NCI-H345 (cell line): ENCODE data around the gene SBK3.
"Not testable (repeated sequence)": the region's sequence is repeated elsewhere in the genome, so short reads cannot be mapped to it uniquely, and the experiment has no call there.

ENCODE experiments used
- DNase-seq: peaks from one replicate; lab custom pipeline; 2025; lab: John Stamatoyannopoulos, UW

SBK3 gene

DNA sequence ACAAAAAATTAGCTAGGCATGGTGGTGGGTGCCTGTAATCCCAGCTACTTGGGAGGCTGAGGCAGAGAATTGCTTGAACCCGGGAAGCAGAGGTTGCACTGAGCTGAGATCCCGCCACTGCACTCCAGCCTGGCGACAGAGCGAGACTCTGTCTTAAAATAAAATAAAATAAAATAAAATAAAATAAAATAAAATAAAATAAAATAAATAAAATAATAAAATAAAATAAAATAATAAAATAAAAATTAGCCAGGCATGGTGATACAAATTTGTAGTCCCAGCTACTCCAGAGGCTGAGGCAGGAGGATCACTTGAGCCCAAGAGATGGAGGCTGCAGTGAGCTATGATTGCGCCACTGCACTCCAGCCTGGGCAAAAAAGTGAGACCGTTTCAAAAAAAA lies 28.6 kb upstream of the SBK3 start:
- DNase-seq, result not testable (repeated sequence)

DNA sequence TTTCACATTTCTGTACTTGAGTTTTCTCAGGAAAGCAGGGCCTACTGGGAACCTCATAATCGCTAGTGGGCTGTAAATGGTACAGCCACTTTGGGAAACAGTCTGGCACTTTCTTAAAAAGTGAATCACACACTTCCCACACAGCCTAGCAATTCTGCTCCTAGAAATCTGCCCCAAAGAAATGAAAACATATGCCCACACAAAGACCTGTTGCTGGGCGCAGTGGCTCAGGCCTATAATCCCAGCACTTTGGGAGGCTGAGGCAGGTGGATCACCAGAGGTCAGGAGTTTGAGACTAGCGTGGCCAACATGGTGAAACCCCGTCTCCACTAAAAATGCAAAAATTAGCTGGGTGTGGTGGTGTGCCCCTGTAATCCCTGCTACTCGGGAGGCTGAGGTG lies 24.1 kb upstream of the SBK3 start:
- DNase-seq, result not testable (repeated sequence)

DNA sequence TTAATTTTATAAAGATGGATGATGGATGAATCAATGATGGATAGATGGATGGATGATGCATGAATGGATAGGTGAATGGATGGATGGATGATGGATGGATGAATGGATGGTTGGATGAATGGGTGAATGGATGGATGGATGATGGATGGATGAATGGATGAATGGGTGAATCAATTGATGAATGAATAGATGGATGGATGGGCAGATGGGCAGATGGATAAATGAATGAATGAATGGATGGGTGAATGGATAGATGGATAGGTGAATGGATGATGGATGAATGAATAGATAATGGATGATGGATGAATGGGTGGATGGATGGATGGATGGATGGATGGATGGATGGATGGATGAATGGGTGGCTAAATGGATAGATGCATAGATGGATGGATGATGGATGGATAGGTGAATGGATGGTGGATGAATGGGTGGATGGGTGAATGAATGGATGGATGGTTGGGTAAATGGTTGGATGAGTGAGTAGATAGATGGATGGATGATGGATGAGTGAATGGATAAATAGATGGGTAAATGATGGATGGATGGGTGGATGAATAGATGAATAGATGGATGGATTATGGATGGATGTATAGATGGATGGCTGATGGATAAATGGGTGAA lies 22.5 kb upstream of the SBK3 start:
- no peak for DNase-seq

DNA sequence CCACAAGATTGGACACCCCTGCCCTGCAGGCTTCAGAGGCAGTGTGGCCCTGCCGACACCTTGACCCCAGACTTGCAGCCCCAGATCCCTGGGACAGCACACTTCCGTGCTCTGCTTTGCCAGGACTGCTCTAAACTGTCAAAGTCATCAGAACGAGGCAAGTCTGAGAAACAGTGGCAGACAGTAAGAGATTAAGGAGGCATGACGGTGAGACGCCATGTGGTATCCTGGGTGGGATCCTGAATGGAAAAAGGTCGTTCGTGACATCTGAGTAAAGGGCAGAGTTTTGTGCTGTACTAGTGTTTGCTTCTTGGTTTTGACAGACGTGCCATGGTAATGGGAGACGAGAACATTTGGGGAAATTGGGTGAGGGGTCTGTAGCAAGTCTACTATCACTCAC lies 21.5 kb upstream of the SBK3 start:
- DNase-seq, result no peak

DNA sequence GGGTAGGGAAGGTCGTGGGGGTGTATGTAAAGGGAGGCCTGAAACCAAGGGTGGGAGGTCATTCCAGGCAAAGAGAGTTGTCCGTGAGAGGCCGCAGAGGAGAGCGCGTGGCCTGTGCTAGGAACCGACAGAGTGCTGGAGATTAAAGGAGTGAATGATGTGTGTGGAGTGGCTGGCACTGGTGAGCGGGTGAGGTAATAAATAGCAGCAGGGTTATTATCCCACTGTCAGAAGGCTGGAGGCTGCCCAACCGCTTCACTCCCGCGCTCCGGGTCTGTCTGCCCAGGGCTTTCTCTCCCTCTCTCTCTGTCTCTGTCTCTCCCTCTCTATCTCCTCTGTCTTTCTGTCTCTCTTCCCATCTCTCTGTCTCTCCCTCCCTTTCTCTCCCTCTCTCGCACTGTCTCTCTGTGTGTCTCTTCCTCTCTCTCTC lies 17.9 kb upstream of the SBK3 start:
- no peak for DNase-seq

DNA sequence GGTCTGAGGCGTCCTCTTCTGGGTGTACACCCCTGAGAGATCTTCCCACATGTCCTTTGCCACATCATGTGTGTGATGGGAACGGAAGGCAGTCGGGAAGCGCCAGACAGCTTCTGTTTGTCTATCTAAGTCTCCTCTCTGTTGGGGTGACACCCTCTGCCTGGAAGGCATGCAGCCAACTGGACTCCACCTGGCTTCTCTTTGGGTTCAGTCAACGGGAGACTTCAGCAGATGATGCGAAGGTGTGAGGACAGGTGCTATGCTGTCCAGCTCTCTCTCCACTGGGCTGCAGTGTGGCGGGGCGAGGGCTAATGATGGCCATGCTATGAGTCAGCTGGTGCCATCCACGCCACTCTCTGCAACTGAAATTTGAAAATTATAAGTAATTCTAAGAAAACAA lies 14.3 kb upstream of the SBK3 start:
- no peak for DNase-seq

DNA sequence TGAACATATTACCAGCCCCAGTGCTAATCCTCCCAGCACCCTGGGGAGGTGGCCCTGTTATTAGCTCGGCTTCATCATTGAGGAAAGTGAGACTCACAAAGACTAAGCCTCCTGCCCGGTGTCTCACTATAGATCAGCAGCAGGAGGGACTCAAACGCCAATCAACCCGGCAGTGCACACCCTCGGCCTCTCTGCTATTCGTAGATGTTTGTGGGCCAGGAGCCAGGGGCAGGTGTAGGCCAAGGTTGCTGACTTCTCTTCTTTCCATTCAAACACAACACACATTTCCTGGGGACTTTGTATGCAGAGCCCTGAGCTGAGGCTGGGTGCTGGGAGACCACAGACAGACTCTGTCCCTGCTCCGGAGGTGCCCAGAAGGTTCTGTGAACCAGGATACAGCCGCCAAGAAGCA lies 9.4 kb upstream of the SBK3 start:
- peak; percentile 24 for DNase-seq

DNA sequence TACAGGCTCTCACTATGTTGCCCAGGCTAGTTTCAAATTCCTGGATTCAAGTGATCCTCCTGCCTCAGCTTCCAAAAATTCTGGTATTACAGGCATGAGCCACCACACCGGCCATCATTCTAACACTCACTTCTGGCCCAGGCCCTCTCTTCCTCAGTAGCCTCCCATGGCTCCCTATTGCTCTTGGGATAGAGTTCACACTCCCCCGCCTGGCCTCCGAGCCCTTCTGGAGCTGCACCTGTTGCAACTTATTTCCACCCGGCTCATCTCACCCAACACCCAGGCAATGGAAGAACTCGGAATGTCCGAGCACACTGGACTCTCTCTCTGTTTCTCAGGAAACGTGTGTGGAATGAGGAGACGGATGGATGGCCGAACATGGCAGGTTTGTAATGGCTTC lies 9.0 kb upstream of the SBK3 start:
- no peak for DNase-seq

DNA sequence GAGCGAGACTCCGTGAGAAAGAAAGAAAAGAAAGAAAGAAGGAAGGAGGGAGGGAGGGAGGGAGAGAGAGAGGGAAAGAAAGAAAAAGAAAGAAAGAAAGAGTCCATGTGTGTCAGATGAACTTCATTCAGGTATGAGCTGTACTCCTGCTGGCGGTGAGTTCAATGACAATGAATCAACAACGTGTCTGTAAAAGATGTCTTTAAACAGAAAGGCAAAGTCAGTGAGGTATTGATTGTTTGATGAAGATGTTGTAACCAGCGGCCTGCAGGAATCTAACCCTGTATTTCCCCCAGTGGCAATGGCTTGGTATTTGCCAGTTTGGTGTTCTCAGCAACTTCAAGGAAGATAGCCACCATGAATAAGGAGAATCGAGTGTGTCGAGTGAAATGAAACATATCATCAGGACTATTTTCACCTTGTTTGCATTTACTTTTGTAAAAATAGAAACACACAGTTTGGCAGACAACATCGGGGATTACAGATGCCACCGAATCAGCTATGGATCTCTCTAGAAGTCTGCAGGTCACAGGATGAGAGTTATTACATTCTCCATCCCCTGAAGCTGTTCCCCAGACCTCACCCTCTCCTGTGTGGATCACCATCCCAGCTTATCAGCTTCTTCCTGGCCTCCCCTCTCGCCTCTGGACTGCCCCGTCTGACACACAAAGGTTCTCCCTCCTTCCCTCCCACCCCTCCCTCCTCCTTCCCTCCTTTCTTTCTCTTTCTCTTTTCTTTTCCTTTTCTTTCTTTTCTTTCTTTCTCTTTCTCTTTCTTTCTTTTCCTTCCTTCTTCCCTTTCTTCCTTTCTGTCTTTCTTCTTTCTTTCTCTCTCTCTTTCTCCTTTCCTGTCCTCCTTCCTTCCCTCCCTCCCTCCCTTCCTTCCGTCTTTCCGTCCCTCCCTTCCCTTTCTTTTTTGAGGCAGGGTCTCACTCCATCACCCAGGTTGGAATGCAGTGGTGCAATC lies 8.2 kb upstream of the SBK3 start:
- DNase-seq, result no peak

DNA sequence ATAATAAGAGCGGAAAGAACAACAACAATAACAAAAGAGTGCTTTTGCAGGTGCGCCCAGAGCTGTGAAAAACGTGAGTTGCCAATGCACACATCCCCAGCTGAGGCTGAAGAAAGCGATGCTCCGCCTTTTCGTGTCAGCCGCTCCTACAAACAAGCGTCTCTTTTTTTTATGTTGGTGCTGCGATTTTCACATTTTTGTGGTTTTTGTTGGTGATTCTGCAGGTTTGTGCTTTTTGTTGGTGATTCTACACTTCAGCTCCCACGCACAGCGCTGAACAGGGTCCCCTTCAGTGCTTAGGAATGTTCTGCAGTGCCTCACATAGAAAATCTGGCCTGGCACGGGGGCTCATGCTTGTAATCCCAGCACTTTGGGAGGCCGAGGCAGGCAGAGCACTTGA lies 7.3 kb upstream of the SBK3 start:
- no peak for DNase-seq

DNA sequence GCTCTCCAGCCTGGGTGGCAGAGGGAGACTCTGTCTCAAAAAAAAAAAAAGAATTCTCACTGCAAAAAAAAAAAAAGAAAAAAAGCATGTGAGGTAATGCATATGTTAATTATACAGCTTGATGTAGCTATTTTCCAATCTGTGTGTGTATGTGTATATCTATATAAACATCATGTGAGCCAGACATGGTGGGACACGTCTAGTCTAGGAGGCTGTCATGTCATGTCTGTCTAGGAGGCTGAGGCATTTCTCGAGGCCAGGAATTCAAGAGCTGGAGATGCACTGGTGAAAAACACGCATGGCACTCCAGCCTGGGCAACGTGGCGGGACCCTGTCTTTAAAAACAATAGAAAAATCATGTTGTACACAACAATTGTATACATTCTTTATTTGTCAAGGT lies 6.9 kb upstream of the SBK3 start:
- no peak for DNase-seq

DNA sequence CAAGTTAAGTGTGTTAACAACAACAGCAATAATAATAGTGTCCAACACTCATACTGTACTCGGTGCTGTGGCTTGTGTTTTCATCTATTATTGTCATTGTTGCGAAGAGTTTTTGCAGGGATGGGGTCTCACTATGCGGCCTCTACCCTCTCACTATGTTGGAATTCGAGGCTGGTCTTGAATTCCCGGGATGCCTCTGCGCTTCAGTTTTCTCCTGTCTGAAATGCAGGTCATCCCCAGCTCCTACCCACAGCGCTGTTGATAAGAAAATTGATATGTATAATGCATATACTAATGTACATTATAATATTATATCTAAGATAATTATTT lies 4.9 kb upstream of the SBK3 start:
- DNase-seq, result no peak

DNA sequence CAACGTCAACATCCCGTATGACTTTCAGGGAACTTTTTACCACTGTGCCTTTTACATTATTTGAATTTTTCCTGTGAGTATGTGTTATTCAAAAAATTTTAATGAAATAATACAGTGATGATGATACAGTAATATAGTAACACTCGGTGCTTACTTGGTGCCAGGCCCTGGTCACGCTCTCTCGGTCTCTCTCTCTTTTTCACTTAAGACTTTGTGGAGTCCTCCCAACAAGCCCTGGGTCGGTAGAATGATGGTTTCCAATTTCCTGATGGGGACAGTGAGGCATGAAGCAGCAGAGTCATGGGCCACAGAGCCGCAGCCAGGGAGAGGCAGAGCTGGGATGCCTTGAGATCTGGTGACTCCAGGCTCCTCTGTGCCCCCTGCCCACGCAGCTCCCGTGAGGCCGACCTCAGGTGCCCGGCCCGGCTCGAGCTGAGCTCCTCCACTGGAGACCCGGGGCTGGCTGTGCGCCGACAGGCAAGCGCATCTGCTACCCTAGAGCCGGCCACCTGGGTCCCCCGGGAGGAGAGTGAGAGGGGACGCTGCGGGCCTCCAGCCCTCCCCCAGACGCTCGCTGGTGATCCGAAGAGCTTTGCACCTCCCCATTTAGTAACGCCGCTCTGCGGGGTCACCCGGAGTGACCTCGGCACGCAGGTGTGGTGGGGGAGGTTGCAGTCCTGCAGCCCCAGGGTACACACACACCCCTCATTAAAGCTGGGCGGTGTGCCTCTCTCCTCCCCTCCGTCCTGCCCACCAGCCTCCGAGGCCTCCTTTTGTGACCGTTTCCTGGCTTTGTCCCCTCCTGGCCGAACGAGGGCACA lies 4.4 kb upstream of the SBK3 start:
- no peak for DNase-seq

DNA sequence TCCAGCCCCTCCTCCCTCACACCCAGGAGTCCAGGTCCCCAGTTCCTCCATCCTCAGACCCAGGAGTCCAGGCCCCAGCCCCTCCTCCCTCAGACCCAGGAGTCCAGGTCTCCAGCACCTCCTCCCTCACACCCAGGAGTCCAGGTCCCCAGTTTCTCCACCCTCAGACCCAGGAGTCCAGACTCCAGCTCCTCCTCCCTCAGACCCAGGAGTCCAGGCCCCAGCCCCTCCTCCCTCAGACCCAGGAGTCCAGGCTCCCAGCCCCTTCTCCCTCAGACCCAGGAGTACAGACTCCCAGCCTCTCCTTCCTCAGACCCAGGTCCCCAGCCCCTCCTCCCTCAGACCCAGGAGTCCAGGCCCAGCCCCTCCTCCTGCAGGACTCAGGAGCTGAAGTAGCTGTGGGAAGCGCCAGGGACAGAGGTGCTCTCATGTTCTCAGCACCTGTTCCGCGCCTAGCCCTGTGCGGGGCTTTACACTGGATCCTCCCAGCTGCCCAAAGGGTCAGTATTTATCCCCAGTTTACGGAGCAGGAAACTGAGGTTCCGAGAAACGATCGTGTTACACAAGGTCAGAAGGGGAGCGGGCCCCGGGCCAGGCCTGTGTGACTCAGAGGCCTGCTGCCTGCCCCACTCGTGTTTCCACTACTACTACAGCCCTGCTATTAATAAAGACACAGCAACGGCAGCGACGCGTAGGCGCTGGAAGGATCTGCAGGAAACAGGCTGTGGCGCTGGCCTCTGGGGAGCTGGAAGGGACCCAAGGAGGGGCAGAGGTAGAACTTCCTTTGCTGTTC lies 1.7 kb upstream of the SBK3 start:
- DNase-seq, result no peak

DNA sequence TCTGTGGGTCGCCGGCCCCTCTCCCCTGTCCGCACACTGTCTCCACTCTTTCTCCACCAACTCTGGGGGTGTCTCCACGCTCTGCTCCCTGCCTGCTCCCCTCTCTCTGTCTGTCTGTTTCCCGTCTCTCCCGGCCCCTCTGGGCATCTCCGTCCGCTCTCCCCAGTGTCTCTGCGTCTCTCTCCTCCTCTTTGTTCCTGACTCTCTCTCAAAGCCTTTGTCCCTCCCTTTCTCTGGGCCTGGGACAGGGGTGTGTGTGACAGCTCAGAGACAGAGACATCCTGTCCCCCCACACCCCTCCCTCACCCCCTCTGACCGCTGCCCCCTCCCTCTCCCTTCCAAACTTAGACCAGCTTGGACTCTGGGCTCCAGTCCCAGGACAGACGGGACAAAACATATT lies 668 bp upstream of the SBK3 start:
- DNase-seq, result no peak

DNA sequence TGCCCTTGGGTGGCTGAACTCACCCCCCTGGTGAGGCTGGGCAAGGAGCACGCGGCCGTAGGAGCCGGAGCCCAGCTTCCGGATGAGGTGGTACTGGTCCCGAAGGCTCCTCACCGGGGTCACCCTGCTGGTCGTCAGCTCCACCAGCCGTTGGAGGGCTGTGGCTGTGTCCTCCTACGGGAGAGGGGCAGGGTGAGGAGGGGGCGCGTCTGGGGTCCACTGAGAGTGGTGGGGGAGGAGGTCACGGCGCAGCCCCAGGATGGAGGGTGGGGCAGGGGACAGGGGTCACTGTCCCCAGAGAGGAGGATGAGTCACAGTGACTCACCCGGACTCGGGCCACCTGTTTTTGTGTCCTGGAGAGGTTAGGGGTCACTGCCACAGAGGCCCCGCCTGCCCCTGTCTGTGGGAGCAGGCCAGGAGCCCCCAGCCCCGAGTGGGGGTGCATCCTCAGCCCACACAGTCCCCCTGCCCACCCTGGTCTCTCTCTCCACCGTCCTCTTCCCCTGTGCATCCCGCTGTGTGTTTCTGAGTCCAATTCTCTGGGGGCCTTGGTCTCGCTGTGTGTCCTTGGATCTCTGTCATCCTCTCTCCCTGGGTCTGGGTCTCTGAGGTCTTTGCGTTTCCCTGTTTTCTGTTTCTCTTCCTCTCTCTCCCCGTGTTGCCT lies 435 bp downstream of the SBK3 start:
- DNase-seq, result no peak

DNA sequence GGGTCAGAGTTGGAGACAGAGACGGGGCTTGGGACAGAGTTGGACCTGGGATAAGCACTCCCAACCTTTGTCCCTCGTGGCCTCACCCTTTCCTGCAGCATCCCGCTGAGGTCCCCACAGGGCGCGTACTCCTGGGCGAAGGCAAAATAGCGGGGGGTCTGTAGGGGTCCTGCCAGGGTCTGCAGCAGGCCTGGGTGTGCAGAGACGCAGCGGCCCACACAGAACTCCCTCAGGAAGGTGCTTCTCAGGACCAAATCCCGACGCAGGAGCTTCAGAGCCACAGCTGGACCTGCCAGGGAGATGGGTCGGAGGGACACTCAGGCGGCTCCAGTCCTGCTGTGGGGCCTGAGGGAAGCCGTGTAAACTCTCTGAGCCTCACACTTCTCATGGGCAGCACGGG lies 1.3 kb downstream of the SBK3 start:
- DNase-seq, result no peak

DNA sequence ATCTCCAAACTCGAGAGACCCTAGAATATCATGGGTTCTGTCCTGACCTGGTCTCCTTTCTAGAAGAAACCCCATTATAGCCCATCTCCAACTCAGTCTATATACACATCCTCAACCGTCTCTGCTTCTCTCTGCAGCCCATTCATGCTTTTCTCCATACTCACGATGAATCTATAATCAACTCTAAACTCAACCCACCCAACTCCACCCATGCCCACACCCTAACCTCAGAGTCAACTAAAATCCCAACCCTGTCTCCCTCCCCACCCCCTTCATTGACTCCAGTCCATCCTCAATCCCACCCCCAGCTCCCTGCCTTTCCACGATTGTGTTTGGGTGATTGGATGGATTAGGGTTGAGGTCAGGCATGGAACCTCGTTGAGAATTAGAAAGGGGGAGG lies 1.8 kb downstream of the SBK3 start:
- no peak for DNase-seq

DNA sequence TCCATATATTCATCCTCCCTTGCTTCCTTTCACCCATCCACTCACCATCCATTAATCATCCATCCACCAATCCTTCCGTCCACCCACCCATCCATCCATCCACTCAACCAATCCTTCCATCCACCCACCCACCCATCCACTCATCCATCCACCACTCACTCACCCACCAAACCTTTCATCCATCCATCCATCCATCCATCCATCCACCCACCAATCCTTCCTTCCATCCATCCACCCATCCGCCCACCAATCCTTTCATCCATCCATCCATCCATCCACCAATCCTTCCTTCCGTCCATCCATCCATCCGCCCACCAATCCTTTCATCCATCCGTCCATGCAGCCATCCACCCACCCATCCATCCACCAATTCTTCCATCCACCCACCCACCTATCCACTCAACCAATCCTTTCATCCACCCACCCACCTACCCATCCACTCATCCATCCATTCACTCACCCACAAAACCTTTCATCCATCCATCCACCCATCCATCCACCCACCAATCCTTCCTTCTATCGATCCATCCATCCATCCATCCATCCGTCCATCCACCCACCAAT lies 3.0 kb downstream of the SBK3 start:
- DNase-seq, result no peak

DNA sequence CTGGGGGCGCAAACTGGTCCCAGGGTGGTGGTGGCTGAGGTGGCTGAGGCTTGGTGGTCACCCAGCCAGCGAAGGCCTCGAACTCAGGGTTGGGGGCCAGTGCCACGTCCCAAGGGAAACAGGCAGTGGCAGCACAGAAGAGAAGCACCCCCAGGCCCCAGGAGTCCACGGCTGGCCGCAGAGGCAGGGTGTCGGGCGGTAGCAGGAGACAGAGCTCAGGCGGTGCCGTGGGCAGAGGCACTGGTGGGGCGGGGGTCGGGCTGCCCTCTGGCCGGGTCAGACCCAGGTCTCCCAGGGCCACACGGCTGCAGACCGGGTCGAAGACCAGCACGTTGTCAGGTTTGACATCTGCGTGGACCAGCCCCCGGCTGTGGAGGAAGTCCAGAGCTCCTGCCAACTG lies 4.3 kb downstream of the SBK3 start:
- no peak for DNase-seq

DNA sequence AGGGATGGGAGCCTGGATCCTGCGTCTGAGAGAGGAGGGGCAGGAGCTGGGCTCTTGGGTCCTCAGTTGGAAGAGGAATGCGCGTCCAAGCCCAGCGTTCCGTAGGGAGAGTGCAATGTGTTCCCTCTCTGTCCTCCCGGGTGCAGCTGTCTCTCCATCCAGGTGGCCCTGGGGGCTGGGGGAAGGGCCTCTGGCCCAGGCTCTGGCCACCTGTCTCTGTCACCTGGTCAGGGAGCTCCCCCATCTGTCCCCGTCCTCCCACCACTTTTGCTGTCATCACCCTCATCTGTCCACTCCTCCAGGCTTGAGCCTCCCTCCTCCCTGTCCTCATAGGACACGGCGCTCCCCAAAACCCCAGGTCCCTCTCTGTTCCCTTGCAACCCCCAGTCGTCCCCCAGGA lies 4.7 kb downstream of the SBK3 start:
- no peak for DNase-seq
